HepG2 (cell line): ENCODE data around the gene WIPF2. TPM values are rescaled to one million over a fixed set of nuclear protein-coding genes. Genes with fewer than 3 reads are reported as not detected.

Experiments used
- ATAC-seq: fragments of 200-7000 bp; cut with Tn5 transposase; 3 replicates; pipeline ENCODE4 v1.9.1; 2020; ENCODE audit warnings: mild to moderate bottlenecking, moderate library complexity
- BruUV-seq: library from RNA; stranded (reverse); fragments of 400-500 nt; replicated peaks from 2 replicates; lab custom pipeline; 2021; lab: Mats Ljungman, UMichigan
- CTCF ChIA-PET: fragments of 300-600 bp; formaldehyde crosslinking; extraction: SDS; loops from one replicate; lab custom pipeline; 2021; ENCODE audit warnings: low total read pairs, inconsistent platforms, low intra/inter-chr PET ratio; lab: Yijun Ruan, JAX
- POLR2A ChIA-PET: fragments of 350-600 bp; sonication (Branson Sonifier 250); formaldehyde crosslinking; loops from one replicate; lab custom pipeline; 2020; ENCODE audit warnings: antibody characterized with exemption, inconsistent platforms; lab: Yijun Ruan, JAX
- DNase-seq: peaks from one replicate; pipeline ENCODE4 v3.0.0-alpha.2; 2015; ENCODE audit warnings: low spot score
- FAIRE-seq: peaks from 3 replicates; lab custom pipeline; 2011; peaks lifted over from hg19 to GRCh38; lab: Jason Lieb, UNC
- H2AFZ ChIP-seq: one replicate; pipeline ENCODE4 v1.6.1; 2011; ENCODE audit warnings: low read length, inconsistent platforms
- H3K27ac ChIP-seq: fragments of 300-600 bp; 3 replicates; pipeline ENCODE4 v1.8.0; 2011; ENCODE audit warnings: mixed run types, mild to moderate bottlenecking, mixed read lengths, low read length, inconsistent platforms; ENCODE audit not compliant: insufficient read depth; ENCODE audit errors: extremely low read length
- H3K27me3 ChIP-seq, 2 experiments: fragments of 200-600 bp in 1 of 2; 2 replicates in 1 of 2; 3 replicates in 1 of 2; pipeline versions ENCODE4 v1.6.0 to v1.8.0; 2011; ENCODE audit warnings: low read length in 2 of 2, mild to moderate bottlenecking in 2 of 2, moderate library complexity in 2 of 2, inconsistent platforms in 1 of 2; ENCODE audit not compliant: insufficient read depth in 2 of 2, control insufficient read depth in 1 of 2
- H3K36me3 ChIP-seq, 2 experiments: fragments of 200-600 bp in 1 of 2; replicated peaks in 1 of 2; 2 replicates in 1 of 2; 3 replicates in 1 of 2; pipeline versions ENCODE4 v1.5.1 to v1.8.0; 2011; ENCODE audit warnings: low read length in 2 of 2, inconsistent platforms in 1 of 2; ENCODE audit not compliant: insufficient read depth in 2 of 2, control insufficient read depth in 1 of 2
- H3K4me1 ChIP-seq: 2 replicates; pipeline ENCODE4 v1.5.1; 2012; ENCODE audit warnings: low read length, inconsistent platforms; ENCODE audit not compliant: insufficient read depth
- H3K4me2 ChIP-seq: 2 replicates; pipeline ENCODE4 v1.6.0; 2011; ENCODE audit warnings: low read depth, low read length, inconsistent platforms
- H3K4me3 ChIP-seq, 3 experiments: fragments of 200-600 bp in 1 of 3; sonication (generic), shearing (Covaris generic) in 1 of 3; replicated peaks in 1 of 3; 2 replicates each; pipeline ENCODE4 v1.5.1; 2011 to 2016; ENCODE audit warnings: low read length in 3 of 3, inconsistent platforms in 2 of 3, low read depth in 2 of 3, mild to moderate bottlenecking in 2 of 3, control low read depth in 1 of 3, mixed read lengths in 1 of 3; ENCODE audit not compliant: insufficient read depth in 1 of 3
- H3K79me2 ChIP-seq: one replicate; pipeline ENCODE4 v1.6.1; 2011; ENCODE audit warnings: low read length, inconsistent platforms; ENCODE audit not compliant: insufficient read depth
- H3K9ac ChIP-seq: 2 replicates; pipeline ENCODE4 v1.6.0; 2011; ENCODE audit warnings: mild to moderate bottlenecking, low read depth, low read length, inconsistent platforms; ENCODE audit not compliant: insufficient read depth
- H3K9me3 ChIP-seq: 2 replicates; pipeline ENCODE4 v1.5.1; 2012; ENCODE audit warnings: mild to moderate bottlenecking, low read length
- H4K20me1 ChIP-seq: 2 replicates; pipeline ENCODE4 v1.6.0; 2011; ENCODE audit warnings: inconsistent platforms, mild to moderate bottlenecking, low read length, moderate library complexity; ENCODE audit not compliant: insufficient read depth
- CENPX ChIP-seq: sonication (generic); formaldehyde crosslinking; IDR thresholded peaks from 2 replicates; pipeline ENCODE4 v1.9.0; 2021; ENCODE audit warnings: mild to moderate bottlenecking, missing genetic modification reagents, moderate library complexity
- GRHL1 ChIP-seq: sonication (generic); formaldehyde crosslinking; conservative IDR thresholded peaks from 2 replicates; pipeline ENCODE4 v1.8.0; 2022; ENCODE audit warnings: missing genetic modification reagents
- HIVEP1 ChIP-seq: sonication (generic); formaldehyde crosslinking; IDR thresholded peaks from 2 replicates; pipeline ENCODE4 v1.4.0; 2020; ENCODE audit warnings: mild to moderate bottlenecking, missing genetic modification reagents
- HMG20B ChIP-seq: conservative IDR thresholded peaks from 2 replicates; pipeline ENCODE4 v1.6.1; 2016; ENCODE audit warnings: missing genetic modification reagents, missing compliant biosample characterization
- MAZ ChIP-seq, 2 experiments: sonication (generic) in 1 of 2; formaldehyde crosslinking in 1 of 2; IDR thresholded peaks; 2 replicates each; pipeline versions ENCODE4 v1.5.0 to v1.6.1; 2012 to 2020; ENCODE audit warnings: low read depth in 2 of 2, mild to moderate bottlenecking in 2 of 2, borderline replicate concordance in 1 of 2, improper control_type of control experiment in 1 of 2, low read length in 1 of 2, missing genetic modification reagents in 1 of 2, moderate library complexity in 1 of 2
- MEIS1 ChIP-seq: sonication (generic); formaldehyde crosslinking; IDR thresholded peaks from 2 replicates; pipeline ENCODE4 v1.9.0; 2021; ENCODE audit warnings: mild to moderate bottlenecking, missing genetic modification reagents, moderate library complexity, borderline replicate concordance
- MXD3 ChIP-seq: IDR thresholded peaks from 2 replicates; pipeline ENCODE4 v1.6.1; 2016; ENCODE audit warnings: mild to moderate bottlenecking, missing biosample characterization, missing genetic modification reagents
- NFE2L1 ChIP-seq: sonication (generic); formaldehyde crosslinking; IDR thresholded peaks from 2 replicates; pipeline ENCODE4 v1.4.0; 2020; ENCODE audit warnings: missing genetic modification reagents, mild to moderate bottlenecking, borderline replicate concordance
- PRDM15 ChIP-seq: sonication (generic); formaldehyde crosslinking; IDR thresholded peaks from 2 replicates; pipeline ENCODE4 v1.4.0; 2020; ENCODE audit warnings: missing genetic modification reagents
- PRPF4 ChIP-seq: fragments of 200-400 bp; formaldehyde crosslinking; IDR thresholded peaks from 2 replicates; pipeline ENCODE4 v1.6.1; 2016; ENCODE audit warnings: low read length, low read depth; ENCODE audit not compliant: poor library complexity, severe bottlenecking
- SIN3B ChIP-seq: fragments of 150-350 bp; IDR thresholded peaks from 2 replicates; pipeline ENCODE4 v1.6.1; 2014; ENCODE audit warnings: low read length
- SMAD3 ChIP-seq: sonication (generic); formaldehyde crosslinking; IDR thresholded peaks from 2 replicates; pipeline ENCODE4 v1.4.0; 2020; ENCODE audit warnings: missing genetic modification reagents
- ZBTB46 ChIP-seq: sonication (generic); formaldehyde crosslinking; IDR thresholded peaks from 2 replicates; pipeline ENCODE4 v1.4.0; 2020; ENCODE audit warnings: mild to moderate bottlenecking, missing genetic modification reagents, borderline replicate concordance
- ZC3H4 ChIP-seq: sonication (generic); formaldehyde crosslinking; IDR thresholded peaks from 2 replicates; pipeline ENCODE4 v1.4.0; 2020; ENCODE audit warnings: missing genetic modification reagents, borderline replicate concordance
- ZFP82 ChIP-seq: sonication (generic); formaldehyde crosslinking; IDR thresholded peaks from 2 replicates; pipeline ENCODE4 v1.5.1; 2020; ENCODE audit warnings: mild to moderate bottlenecking, missing genetic modification reagents, borderline replicate concordance
- WGBS: methylation state at CpG from one replicate; pipeline ENCODE4 v1.1.6; 2017; ENCODE audit warnings: low lambda C conversion rate; 5-methylcytosine and 5-hydroxymethylcytosine counted together
- in situ Hi-C: cut with HindIII; loops from 2 replicates; pipeline ENCODE4 v1.10.0; 2017; ENCODE audit warnings: low pct_unique_long_range_greater_than_20kb; ENCODE audit not compliant: extremely low pct_ligation_motif_present
- intact Hi-C: fragments of 100-400 bp; cut with micrococcal nuclease; formaldehyde crosslinking; loops from one replicate; pipeline ENCODE4 v1.10.0; 2022; ENCODE audit not compliant: unreplicated experiment
- polyA plus RNA-seq, 8 experiments: library from polyadenylated mRNA; depleted of rRNA in 3 of 8; stranded (reverse) in 7 of 8; unstranded in 1 of 8; fragments of >200 nt; fragmentation: Illumina TruSeq in 4 of 8; extraction: Trizol in 4 of 8; gene quantifications; 2 replicates each; pipeline versions ENCODE4 v1.2.1 to v1.2.3, GENCODE V29; 2011 to 2016; ENCODE audit warnings: low read depth in 4 of 8, missing spikeins in 1 of 8, mixed read lengths in 1 of 8; ENCODE audit not compliant: insufficient read depth in 1 of 8
- total RNA-seq, 5 experiments: library from RNA; depleted of rRNA; stranded (reverse); fragments of >200 nt; fragmentation: Illumina TruSeq; extraction: Trizol; gene quantifications; 2 replicates each; pipeline ENCODE4 v1.2.3, GENCODE V29; 2016; ENCODE audit warnings: low read depth in 1 of 5

The WIPF2 gene
- total and polyA plus RNA-seq, 2 of the 13 experiments (the other 11 are each of a cell fraction or from before 2014, with no cell fraction given) = 7.2 to 10.8 TPM

GRCh38 chr17:40194821-40195220 is 24.3 kb upstream of the WIPF2 start:
- Histone ChIP-seq H2AFZ (no peak overlapping the region), H3K9ac (no peak overlapping the region)
- ATAC-seq (no peak), DNase-seq (no peak)
- POLR2A ChIA-PET = interaction anchor here (1.2 to 1.3 kb wide), 2 partner anchors 9 to 81 kb away, joined by 3 to 4 read pairs; no protein-coding TSS in a partner anchor
- TF ChIP-seq PRPF4 (no peak), SIN3B (no peak), ZBTB46 (CRISPR knock-in tag) (no peak), PRDM15 (CRISPR knock-in tag) (no peak), ZFP82 (CRISPR knock-in tag) (no peak), HIVEP1 (CRISPR knock-in tag) (no peak), ZC3H4 (no peak), MAZ (IDR thresholded peaks at IDR 0.05; ENCODE audit: borderline replicate concordance, low read depth, low read length) (no peak), MAZ (CRISPR knock-in tag; IDR thresholded peaks at IDR 0.05; ENCODE audit: low read depth) (no peak), MEIS1 (CRISPR knock-in tag) (no peak), NFE2L1 (CRISPR knock-in tag) (no peak), MXD3 (CRISPR knock-in tag) (no peak), SMAD3 (CRISPR knock-in tag) (no peak), GRHL1 (CRISPR knock-in tag) (no peak), CENPX (CRISPR knock-in tag) (no peak), HMG20B (CRISPR knock-in tag) (no peak)
- TF ChIP-seq, all 625 proteins: peak for 0
- CTCF ChIA-PET = no interaction called here
- Histone ChIP-seq H3K4me2 (no peak overlapping the region), H3K27ac (no peak overlapping the region), H3K79me2 (no peaks in the 10 kb centered on the region), H3K4me3 (no peak overlapping the region), H3K36me3 (no peaks in the 10 kb centered on the region), H3K4me1 (peaks cover 54% of the 10 kb centered on the region), H4K20me1 (no peaks in the 10 kb centered on the region), H3K9me3 (no peaks in the 10 kb centered on the region), H3K27me3 (no peaks in the 10 kb centered on the region)
- in situ Hi-C loops = no loop called here
- no TSS peak for BruUV-seq
- intact Hi-C loops = no loop called here
- no peak for FAIRE-seq
- 75% methylated on average over 2 of the region's 2 CpGs for WGBS
